Peyer's patch (tissue), 4 donors: ENCODE measurements around the gene CASQ1.

ENCODE experiments used
- POLR2A ChIP-seq, 2 donors: fragments of 450-650 bp; IDR thresholded peaks; one replicate each; pipeline ENCODE4 v1.5.1; 2017; ENCODE audit warnings: antibody characterized with exemption in 2 of 2, mild to moderate bottlenecking in 2 of 2, moderate library complexity in 2 of 2
- TF ChIP-seq, protein P1 (sequence below), 6 experiments: fragments of 450-650 bp in 4 of 6; fragments of 200-600 bp in 2 of 6; sonication (generic) in 1 of 6; IDR thresholded peaks; one replicate each; pipeline ENCODE4 v1.5.1; 2017 to 2019; ENCODE audit warnings: antibody characterized with exemption in 6 of 6, mild to moderate bottlenecking in 3 of 6, moderate library complexity in 1 of 6

DNA sequence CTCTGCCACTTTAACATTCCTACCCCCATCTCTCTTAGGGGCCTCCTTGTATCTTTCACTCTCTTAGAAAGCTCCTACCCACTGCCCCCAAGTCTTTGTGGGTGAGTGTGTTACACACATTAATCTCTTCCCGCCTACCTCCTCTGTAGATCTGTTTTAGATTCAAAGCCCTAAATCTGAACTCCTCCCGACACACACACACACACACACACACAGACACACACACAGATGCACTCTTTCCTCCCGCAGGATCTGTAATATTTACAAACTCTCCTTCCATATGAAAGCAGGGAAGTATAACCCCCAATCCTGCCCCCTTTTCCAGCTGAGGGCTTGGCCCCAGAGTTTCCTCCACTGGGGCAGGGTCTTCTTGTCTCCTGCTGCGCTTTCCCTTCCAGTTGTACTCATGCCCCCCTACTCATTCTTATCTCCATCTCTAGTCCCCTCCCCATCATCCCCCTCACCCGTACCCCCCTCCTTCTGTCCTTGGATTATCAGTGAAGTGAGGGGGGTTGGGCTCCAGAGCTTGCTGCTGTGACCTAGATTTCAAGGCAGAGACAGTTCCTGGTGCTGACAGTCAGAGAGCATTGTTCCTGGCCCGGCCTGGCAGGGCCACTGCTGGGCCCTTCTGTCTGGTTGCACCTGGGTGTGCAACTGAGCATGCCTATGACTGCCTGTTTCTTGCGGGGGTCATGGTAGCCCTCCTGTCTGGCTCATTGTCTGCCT lies 19.1 kb downstream of the CASQ1 start:
- TF ChIP-seq POLR2A (IDR thresholded peaks at IDR 0.05), result no peak
- TF ChIP-seq, protein P1, sequence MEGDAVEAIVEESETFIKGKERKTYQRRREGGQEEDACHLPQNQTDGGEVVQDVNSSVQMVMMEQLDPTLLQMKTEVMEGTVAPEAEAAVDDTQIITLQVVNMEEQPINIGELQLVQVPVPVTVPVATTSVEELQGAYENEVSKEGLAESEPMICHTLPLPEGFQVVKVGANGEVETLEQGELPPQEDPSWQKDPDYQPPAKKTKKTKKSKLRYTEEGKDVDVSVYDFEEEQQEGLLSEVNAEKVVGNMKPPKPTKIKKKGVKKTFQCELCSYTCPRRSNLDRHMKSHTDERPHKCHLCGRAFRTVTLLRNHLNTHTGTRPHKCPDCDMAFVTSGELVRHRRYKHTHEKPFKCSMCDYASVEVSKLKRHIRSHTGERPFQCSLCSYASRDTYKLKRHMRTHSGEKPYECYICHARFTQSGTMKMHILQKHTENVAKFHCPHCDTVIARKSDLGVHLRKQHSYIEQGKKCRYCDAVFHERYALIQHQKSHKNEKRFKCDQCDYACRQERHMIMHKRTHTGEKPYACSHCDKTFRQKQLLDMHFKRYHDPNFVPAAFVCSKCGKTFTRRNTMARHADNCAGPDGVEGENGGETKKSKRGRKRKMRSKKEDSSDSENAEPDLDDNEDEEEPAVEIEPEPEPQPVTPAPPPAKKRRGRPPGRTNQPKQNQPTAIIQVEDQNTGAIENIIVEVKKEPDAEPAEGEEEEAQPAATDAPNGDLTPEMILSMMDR (IDR thresholded peaks at IDR 0.05), result no peak
